Suppressor macrophage treated with lipopolysaccharide for 4 hours (primary cell): ENCODE data around the gene KCNQ2.

Source experiments
- DNase-seq: peaks from one replicate; pipeline ENCODE4 v3.0.0-alpha.2; 2020

KCNQ2 gene

DNA sequence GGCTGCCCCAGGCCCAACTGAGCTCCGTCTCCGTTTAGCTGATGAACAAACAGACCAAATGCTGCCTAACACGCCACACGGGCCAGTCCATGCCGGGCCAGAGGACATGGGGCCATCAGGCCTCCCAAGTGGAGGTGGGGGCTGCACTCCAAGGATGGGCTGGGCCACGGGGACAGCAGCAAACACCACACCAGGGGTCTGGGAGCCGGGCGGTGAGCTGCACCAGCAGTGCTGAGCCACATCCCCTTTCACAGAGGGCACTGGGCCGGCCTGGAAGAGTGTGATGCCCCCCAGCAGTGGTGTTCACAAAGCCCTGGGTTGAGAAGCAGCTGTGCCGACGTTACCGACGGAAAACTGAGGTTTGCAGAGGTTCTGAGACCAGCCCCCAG is 2.7 kb downstream of the KCNQ2 start:
- no peak for DNase-seq

DNA sequence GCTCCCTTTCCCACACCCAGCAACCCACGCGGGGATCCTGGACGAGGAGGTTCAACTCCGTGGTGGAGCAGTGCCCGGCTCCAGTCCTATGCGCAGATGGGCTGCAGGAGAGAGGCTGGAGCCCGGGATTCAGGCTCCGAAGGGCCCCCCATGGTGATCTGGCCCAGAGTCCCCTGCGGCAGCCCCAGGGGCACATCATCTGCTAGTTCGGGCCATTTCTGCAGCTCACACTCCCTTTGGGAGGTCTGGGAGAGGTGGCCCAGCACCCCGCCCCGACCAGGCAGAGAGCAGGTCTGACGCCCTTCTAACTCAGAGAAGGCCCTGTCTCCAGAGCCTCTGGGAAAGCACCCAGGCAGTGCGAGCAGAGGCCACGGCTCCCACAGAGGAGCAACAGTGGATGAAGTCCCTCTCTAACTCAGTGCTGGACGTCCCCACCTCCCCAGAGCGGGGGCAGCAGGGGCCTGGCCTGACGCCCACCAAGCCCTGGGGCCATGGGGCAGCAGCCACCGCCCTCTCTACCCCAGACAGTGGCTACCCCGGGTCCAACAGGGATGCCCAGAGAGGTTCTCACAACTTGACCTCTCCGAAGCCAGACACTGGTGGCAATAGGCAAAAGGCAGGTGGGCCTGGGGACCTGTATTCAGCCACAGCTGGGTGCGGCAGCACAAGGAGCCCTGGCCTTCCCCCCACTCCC is 3.3 kb downstream of the KCNQ2 start:
- no peak for DNase-seq

DNA sequence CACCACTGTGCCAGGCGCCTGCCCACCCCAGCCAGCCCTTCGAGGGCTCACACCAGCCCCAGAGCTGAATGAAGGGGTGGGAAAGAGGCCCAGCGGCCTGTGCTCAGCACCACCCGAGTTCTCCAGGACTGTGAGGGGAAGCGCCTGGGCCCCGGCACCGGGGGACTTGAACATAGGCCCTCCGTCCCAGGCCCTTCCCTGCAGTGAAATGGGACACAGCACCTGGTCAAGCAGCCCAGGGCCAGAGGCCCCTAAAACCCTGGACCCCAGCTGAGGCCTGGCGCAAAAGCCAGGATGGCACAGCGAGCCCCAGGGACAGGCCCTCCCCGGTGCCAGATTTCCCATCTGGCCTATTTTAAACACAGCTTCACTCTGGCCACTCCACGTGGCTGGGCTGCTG is 4.0 kb downstream of the KCNQ2 start:
- DNase-seq: no peak

DNA sequence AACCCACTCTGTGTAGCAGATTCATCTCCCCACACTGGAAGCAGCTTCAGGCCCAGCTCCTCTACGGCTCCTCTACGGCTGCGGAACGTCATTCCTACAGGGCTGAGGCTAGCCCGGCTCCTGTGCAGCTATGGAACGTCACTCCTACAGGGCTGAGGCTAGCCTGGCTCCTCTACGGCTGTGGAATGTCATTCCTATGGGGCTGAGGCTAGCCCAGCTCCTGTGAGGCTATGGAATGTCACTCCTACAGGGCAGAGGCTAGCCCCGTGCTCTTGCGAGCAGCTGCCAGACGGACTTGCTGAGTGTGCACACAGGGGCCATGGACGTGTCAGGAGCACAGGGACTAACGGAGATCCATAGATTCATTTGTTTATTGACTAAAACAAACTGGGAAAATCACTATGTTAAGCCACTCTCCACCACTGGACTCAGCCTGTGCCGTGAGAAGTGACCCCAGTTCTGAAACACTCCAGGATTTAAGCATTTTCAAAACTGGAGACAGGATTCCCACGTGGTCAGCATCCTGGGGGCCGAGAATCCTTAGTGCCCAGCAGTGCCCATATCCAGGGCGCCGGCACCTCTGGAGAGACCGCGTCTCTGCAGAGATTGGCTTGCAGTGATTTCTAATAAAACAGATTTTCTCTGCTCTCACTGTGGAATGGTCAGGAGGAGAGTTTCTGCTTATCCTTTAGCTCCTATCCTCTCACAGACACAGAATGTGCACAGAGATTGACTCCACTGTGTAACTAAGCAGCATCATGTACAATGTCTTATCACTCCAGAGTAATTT is 5.0 kb downstream of the KCNQ2 start:
- no peak for DNase-seq

DNA sequence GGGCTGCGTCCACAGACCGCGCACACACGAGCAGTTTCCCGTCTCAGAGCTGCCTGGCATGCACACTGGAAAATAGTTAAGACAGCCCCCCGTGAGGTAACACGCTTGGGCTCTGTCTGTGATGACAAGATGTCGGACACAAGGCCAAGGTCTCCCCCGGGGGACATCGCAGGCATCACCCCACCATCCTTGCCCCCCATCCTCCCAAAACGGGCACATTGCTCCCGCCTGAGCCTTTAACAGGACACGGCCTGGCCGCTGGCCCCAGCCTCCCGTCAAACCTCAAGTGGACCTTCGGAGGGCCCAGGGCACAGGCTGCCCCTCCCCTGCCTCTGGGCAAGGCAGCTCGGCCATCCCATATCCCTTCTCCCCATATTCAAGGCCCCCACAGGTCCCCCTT is 5.6 kb downstream of the KCNQ2 start:
- DNase-seq: no peak

DNA sequence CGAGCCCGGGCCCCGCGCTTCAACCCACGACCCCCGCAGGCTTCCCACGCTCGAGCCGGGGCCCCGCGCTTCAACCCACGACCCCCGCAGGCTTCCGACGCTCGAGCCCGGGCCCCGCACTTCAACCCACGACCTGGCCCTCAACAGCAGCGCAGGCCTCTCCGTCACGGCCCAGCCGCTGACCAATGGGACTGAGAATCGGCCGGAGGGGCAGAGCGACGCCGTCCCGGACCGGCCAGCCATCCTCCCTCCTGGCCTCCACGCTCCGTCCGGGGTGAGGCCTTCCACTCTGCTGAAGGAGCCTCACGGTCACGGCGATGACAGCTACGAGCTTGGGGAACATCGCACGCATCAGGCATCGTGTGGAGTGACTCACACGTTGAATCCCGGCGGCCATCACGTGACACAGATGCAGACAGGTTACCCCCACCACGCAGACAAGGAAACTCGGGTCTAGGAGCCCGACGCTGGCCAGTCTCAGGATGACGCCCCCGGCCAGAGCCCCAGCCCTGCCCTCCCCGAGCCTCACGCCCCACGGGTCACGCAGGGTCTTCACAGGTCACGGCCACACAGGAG is 6.1 kb downstream of the KCNQ2 start:
- DNase-seq: no peak

DNA sequence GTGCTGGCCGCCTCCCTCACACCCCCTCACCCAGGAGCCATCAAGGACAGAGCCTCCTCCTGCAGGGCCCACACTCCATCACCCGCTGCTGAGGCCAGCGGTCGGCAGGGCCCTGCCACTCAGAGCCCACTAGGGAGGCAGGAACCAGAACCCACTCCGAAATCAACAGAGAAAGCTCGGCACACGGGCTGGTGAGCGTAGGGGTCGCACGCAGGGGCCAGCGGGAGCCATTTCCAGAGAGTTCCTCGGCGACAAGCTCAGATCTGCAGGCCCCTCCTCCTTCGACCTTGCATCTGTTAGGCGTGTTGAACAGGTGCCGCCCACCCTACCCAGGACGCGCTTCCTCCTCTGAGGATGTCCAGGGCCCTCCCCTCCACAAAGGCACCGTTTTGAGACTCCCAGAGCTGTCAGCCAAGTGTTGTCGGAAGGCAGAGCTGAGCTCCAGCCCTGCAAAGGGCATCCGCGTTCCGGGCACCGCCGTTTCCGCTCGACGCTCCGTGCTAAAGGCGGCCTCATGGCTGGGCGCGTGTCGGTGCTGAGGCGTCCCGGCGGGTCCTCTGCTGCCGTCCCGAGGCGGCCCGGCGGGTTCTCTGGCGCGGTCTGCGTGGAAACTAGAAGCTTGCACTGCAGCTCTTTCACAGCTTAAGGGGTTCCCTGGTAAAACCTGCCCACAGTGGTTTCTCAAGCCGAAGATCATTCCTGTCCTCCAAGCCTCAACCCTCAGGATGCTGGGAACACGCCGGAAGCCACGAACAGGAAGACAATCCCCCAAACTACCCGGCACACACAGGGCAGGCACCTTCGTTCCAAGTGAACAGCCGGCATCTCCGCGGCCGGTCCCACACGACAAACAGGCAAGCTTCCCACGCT is 6.8 kb downstream of the KCNQ2 start:
- DNase-seq: no peak

DNA sequence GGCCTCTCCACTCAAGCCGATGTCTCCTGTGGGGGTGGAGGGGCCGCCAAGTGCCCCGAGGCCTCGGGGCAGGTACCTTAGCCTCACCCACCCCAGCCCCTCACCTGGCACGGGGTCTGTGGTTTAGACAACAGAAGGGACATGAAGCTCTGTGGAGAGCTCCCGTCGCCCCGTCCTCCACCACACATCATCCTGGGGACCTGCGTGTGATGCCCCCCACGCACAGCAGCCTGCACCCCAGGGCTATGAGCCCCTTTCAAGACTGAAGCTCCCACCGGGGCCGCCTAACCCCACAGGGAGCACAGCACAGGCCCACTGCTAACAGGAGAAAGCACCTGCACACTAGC is 8.2 kb downstream of the KCNQ2 start:
- DNase-seq: no peak

DNA sequence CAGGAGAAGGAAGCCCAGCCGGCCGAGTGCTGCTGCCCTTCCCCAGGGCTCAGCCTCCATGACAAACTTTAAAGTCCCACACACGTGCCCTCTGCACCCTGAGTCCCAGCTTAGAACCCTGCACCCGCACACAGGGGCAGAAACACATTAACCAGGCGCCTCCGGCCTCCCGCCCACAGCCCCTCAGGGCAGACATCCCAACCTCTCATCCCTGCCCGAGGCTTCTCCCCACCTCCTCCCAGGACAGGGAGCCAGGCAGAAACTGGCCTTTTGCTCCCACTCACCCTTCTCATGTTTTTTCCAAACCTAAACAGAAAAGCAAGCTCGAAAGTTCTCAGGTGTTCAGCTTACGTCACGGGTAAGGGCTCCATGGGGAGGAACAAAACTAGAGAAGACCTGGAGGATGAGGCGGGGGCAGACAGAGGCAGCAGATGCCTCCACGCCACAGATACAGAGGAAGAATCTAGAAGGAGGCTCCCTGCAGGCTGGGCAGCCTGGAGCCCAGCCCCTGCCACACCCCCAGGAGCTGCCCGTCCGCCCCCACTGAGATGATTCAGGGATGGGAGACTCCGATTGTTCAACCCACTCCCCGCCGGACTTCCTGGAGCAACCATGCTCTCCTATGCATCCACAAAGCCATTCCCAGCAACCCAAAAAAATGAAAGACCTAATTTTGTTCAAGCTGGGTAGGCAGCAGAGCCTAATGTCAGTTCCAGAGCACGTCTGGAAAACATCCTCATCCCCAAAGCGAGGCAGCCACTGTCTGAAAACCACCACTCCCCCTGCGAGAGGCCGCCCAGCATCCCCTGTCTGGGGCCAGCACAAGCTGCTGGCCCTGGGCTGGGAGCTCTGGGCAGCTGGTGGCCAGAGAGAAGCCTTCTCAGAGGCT is 8.8 kb downstream of the KCNQ2 start:
- DNase-seq: no peak

DNA sequence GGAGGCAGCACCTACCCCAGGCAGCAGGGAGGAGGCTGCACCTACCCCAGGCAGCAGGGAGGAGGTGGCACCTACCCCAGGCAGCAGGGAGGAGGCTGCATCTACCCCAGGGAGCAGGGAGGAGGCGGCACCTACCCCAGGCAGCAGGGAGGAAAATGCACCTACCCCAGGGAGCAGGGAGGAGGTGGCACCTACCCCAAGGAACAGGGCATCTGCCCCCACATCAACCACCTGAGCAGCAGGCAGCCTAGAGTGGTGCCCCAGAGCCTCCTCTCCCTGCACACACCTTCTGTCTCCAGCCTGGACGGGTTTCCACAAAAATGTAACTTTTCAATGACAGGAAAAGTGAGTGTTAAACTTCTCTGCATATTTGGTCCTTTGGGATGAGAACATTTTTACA is 10.2 kb downstream of the KCNQ2 start:
- DNase-seq: no peak

DNA sequence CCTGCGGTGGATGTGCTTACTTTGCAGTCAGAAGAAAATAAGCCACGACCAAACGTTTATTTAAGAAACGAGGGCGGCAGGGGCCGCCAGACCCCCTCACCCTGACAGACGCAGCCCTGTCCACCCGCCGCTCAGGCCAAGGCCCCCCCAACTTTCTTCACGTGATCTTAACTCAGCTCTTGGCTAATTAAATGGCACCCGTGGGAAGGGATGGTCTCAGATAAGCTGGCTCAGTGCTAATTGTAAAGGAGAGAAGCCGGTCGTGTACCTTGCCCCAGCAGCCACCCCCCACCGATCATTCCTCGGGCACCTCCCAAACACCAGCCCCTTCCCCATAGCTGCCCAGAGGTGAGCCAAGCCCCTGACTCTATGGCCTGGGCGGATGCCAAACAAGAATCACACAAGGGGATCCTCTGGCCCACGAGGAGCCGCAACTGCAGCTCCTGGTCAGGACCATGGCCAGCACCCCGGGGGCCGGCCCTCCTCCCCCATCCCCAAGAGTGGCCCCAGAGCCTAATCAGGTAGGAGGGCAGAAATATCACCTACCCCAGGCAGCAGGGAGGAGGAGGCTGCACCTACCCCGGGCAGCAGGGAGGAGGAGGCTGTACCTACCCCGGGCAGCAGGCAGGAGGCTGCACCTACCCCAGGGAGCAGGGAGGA is 11.2 kb downstream of the KCNQ2 start:
- DNase-seq: no peak

DNA sequence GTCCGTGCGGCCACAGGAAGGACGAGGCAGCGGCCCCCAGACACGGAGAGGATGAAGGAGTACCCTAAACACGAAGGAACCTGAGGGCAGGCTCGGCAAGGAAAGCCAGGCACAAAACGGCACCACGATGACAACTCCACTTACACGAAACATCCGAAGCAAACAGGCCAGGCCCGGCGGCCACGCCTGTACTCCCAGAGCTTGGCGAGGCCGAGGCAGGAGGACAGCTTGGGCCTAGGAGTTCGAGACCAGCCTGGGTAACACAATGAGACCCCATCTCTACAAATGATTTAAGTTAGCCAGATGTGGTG is 13.4 kb downstream of the KCNQ2 start:
- DNase-seq: no peak

DNA sequence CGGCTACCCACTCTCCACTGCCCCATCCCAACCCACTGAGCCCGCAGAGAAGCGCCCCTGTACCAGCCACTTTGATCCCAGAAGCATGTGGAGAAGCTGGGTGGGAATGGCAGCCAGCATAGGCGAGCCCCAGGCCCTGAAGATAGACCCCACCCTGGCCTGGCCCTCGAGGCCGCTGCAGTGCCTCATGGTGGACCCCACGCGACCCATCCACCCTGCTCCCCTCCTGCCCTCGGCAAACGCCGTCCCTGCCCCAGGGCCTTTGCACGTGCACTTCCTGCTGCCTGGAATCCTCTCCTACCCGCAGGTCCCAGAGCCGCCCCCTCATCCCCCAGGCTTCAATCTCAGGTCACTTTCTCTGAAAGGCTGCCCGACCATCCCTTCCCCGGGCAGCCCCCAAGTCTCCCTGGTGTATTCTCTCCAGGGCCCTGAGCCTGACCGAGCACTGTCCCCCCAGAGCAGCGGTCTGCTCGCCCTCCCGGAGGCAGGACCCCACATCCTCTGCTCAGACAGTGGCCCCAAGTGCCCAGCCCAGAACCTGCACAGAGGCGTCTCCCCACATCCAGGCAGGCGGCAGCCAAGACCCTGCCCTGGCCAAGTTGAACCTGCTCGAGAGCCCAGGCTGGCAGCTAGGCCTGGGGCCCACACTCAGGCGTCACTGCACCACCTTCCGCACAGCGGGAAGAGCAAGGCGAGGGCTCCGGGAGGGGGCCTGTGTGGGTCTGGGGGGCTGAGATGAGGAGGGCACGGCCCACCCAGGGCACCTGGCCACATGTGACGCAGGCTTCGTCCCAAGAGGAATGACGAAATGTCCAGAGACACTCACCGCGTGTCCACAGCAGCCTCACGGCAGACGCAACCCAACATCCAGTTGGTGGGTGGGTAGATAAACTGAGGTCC is 14.0 kb downstream of the KCNQ2 start:
- DNase-seq: no peak

DNA sequence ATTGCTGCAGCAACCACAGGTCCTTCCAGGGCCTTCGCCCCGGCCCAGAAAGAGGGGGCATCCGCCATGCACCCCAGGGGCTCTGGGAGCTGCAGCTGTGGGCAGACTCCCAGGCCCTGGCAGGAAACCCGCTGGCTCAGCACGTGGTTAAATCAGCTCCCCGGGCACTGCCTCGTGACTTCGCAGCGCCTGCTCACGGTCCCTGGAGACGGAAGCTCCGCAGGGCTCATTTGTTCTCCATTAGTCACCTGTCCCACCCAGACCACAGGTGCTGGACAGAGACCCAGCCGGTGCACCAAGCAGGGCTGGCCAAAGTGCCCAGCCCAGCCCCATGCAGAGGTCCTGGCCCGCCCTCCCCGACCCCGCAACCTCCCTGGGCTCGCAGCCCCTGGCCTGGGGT is 14.7 kb downstream of the KCNQ2 start:
- DNase-seq: peak; percentile 12

DNA sequence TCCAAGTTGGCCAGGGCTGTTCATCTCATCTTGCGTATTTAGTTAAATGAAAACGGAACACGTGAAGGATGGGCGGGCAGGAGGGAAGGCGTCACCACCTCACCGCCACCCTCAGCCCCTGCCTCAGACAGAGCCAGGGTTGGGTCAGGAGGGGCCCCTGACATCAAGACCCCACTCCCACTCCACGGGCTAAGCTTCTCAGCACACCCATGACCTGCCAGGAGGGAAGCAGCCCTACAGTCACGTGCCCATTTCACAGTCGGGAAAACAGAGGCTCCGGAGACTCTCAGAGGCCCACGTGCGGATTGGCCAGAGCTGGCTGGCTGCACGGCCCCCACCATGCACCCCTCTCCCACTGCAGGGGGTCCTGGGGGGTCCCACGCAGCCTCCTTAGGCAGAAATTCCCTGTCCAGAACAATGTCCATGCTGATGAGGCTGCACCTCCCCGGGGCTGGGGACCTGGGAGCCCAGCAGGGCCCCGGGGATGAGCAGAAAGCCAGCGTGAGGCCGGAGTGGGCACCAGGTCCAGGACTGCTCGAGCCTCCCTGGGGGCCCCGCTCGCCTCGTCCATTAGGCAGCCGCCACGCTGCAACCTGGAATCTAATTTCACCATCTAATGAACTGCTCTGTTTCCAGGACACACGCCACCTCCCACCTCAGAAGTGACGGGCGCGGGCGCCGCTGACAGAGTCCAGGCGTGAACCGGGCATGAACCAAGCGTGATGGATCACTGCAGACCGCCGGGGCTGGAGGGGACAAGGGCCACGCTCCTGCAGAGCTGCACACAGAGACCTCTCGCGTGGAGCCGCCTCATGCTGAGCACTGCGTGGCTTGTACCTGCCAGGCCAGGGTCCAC is 15.8 kb downstream of the KCNQ2 start:
- no peak for DNase-seq

DNA sequence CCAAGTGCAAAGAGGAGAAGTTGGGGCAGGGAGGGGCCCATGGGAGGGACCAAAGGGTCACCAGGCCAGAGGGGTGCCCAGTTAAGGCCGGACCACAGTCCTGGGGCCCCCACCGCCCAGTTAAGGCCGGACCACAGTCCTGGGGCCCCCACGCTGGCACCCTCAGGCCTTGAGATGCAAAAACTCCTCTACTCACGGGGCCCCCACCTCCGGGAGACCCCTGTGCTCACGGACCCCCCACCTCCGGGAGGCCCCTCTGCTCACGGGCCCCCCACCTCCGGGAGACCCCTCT is 16.9 kb downstream of the KCNQ2 start:
- DNase-seq: no peak

DNA sequence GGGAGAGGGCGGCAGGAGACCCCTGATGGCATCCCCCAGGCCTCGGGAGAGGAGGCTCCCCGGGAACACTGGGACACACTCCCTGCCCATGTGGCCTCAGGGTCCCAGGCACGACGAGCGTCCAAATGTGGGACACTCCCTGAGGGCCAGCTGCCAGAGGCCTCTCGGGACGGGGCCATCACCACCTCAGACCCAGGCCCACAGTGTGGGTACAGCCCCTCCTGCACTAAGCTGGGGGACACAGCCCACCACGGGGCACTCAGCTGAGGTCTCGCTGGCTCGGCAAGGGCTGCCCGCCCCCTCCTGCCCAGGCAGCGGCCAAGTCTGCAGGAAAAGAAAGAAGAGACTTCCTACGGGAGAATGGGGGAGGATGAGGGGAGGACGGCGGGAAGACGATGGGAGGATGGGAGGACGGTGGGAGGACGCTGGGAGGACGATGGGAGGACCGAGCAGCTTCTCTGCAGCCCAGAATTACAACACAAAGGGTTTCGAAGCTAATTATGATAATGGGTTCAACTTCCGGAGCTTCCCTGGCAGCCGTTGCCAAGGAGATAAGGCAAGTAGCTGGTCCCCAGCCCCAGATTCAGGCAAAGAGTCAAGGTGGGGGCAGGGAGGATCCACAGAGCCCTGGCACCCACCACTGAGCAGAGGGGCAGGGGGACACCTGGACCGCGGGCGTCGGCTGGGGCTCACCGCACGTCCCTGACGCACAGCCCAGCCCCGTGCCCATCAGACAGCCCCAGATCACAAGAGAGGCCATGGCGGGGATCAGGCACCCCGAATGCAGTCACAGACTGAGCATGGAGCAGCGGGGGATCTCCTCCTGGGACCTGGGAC is 17.5 kb downstream of the KCNQ2 start:
- no peak for DNase-seq

DNA sequence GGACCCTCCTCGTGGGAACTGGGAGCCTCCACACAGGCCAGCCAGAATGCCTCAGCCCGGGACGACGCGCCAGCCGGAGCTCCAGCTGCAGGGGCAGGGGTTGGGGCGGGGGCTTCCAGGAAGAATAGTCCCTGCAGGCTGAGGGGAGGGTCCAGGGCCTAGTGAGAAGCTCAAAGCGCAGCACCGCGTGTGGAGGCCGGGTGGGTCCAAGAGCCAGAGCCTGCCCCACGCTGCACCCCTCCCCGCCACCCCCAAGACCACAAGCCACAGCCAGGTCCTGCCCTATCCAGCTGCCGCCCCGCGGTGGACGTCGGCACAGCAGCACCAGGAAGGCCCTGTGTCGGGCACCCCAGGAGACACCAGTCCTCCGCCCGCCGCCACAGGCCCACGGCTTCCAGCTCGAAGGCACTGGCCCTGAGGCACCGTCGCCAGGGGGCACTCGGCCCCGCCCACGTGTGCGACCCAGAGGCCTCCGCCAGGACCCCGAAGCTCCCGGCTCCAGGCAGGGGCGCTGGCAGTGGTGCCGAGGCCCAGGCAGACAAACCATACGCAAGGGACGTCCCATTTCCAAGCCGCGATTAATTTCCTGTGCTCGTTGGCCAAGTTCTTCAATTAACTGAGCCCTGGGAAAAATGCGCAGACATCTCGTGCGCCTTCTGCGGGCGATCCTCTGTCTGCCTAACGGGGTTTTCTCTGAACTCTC is 19.5 kb downstream of the KCNQ2 start:
- peak; percentile 21 for DNase-seq

DNA sequence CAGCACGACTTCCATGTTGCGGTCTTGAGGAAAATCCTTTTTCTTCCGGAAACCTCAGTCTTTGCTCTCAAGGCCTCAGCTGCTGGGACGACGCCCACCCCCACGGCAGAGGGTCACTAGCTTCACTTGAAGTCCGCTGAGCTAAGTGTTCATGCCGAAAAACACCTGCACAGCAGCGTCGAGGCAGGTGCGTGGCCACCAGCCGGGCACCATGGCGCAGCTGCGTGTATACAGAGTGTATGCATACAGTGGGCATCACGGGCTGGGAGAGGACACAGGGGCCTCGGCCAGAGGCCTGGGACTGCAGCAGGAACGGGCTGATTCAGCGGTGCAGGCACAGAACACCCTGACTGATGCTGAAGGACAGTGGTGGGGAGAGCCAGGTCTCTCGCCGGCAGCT is 20.1 kb downstream of the KCNQ2 start:
- DNase-seq: no peak
